ENCODE data around the gene APRT. TPM values are rescaled to one million over a fixed set of nuclear protein-coding genes. Genes with fewer than 3 reads are reported as not detected.
A peak's percentile ranks its signal among the peaks of the same experiment; 100 is the strongest.

The APRT gene, protein sequence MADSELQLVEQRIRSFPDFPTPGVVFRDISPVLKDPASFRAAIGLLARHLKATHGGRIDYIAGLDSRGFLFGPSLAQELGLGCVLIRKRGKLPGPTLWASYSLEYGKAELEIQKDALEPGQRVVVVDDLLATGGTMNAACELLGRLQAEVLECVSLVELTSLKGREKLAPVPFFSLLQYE
- polyA plus RNA-seq (ENCODE audit: insufficient read length): 60.7 TPM

DNA sequence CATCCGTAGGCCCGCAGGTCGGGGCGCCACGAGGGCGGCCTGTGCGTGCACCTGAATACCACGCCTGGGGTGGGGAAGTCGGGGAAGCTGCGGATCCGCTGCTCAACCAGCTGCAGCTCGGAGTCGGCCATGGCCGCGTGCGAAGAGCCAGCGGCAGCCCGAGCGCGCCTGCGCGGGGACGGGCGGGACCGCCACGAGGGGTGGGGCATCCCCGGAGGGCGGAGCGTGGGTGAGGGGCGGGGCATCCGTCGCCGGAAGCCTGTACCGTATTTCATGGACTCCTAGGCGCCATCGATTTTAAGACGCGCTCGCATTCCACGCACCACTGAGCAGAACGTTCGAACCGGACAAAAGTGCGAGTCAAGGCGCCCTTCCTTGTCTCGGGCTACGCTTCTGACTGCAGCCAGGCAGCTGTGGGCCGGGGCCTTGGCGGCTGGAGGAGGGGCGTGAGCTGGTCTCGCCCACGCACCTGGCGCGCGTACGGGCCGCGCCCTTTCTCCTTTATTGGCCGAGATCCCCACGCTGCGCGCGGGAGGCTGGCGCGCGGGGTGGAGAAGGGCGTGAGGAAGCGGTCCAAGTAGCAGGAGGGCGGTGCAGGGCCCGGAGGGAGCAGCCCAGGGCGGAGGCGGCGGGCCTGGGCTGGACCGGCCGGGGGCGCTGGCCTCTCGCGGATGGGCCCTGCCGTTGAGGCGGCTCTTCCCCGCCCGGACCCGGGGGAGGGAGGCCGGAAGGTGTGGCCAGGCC, at the start of gene APRT:
TSS of gene APRT (minus strand) at position 160 of the 744 bp plus-strand sequence. CDS start at position 131, 29 bp downstream.
- peak; percentile 94 for DNase-seq

DNA sequence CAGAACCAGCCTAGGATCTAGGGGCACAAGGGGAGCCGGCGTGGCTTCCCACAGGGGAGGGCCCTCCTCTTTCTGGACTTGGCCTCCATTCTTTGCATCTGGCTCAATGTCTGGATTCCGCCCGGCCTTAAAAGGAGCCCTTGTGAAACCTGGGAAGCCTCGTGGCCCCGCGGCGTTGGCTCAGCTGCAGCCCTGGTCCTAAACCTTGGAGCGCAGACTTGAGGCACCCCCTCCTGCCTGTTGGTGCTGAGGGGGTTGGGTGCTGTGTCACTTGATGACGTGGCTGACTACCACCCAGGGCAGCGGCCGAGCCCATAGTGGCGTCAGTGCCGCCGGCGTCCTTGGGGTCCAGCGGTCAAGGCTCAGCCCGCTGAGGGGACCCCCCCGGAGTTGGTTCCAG, 49.6 kb upstream of the APRT start:
- DNase-seq: no peak

GRCh38 chr16:88859381-88860091, 47.8 kb upstream of the APRT start:
- no peak for DNase-seq

- DNase-seq: peak; percentile 43
Measured at GRCh38 chr16:88857728-88858339, 46.1 kb upstream of the APRT start.

GRCh38 chr16:88856828-88857727, 45.4 kb upstream of the APRT start, which contains the start of the genes GALNS and TRAPPC2L:
GALNS (minus strand) TSS chr16:88856947; CDS start chr16:88856877, 70 bp downstream.
TRAPPC2L (plus strand) TSS chr16:88857127; CDS start chr16:88857151, 24 bp downstream.
- peak; percentile 96 for DNase-seq

DNA sequence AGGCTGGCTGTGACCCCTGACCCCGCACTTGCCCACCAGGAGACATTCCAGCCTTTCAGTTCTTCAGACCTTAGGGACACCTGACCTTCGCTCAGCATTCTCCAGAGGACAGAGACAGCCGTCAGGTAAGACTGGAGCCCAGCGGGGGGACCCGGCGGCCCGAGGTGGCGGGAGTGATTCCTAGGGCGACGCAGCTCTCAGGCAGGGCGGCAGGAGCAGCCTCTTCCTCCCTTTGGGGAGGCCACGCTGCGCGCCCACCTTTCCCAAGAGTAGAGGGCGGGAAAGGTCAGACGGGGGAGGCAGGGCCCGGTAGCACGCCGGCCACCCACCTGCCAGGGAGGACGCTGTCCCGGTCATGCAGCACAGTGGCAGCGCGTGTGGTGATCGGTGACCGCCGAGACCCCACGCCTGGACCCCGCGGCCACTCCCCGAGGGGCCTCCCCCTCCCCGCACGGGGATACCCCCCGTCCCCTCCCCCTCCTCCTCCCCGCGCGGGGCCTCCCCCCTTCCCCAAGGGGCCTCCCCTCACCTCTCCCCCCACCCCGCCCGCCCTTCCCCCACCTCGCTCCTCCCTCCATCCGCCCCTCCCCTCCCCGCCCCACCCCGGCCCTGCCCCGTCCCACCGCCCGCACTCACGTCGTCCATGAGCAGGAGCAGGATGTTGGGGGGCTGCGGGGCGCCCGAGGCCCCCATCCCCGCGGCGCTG, 44.5 kb upstream of the APRT start:
- no peak for DNase-seq

- DNase-seq: no peak
Measured at GRCh38 chr16:88855736-88856121, 44.0 kb upstream of the APRT start.

DNA sequence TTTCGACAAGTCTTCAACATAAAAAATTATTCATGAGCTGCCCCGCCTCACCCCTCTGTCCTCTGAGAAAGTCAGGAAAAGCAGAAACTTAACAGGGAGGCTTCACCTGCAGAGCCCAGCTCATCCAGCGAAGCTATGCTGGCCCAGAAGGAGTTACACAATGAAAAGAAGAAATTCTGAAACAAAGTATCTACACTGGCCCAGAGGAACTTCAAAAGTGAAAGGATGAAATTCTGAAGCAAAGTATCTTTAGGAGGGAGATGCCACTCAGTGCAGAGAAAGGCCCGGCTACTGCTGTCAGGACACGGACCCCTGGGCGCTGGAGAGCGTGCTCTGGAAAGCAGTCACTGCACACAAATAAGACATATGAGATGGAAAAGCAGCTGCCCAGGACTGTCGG, 43.4 kb upstream of the APRT start:
- no peak for DNase-seq

GRCh38 chr16:88854306-88855111, 42.8 kb upstream of the APRT start:
- no peak for DNase-seq

GRCh38 chr16:88853325-88853941, 41.7 kb upstream of the APRT start:
- no peak for DNase-seq

DNA sequence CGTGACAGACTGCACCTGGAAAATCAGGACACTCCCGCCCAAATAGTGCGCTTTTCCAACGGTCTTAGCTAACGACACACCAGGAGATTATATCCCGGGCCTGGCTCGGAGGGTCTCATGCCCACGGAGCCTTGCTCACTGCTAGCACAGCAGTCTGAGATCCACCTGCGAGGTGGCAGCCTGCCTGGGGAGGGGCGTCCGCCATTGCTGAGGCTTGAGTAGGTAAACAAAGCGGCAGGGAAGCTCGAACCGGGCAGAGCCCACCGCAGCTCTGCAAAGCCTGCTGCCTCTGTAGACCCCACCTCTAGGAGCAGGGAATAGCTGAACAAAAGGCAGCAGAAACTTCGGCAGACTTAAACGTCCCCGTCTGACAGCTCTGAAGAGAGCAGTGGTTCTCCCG, 39.9 kb upstream of the APRT start:
- DNase-seq: no peak

DNA sequence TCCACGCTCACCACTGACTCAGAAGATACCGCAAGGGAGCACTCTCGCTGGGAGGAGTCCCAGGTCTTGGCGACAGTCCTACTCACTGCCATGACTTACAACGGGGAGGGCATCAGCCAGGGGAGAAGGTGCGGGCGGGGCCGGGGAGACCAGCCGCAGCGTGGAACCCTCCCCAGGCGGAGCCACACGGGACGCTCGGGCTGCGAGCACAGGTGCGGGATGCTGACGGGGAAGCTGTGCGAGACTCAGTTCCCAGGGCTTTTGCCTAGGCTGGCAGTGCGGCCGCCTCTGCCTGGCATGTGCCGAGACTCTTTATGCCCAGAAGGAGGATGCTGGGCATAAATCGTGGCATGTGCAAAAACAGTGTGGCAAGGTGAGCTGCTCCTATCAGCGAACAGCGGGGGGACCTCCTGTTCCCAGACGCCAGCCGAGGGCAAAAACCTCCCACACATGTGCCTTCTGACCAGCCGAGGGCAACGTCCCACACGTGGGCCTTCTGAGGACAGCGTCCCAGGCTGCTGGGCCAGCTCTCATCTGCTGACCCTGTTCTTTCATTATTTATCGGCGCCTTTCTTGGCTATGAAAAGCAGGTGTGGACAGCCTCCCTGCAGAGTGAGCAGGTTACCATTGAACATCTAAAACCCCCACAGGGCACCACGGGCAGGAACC, 38.9 kb upstream of the APRT start:
- no peak for DNase-seq

- no peak for DNase-seq
Measured at GRCh38 chr16:88848557-88848956, 36.8 kb upstream of the APRT start.

DNA sequence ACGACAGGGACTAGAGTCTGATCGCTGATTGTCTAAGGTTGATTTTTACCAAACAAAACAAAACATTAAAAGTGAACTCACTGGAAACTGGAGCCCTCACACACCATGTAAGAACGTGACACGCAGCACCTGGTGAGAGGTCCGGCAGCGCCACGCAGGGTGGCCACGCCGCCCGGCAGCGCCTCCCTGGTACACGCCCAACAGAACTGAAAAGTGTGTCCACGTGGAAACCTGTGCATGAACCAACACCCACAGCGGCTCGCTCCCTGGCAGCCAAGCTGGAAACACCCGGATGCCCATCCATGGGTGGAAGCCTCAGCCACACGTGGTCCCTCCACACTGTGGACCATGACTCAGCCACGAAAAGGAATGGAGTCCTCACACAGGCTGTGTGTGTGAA, 35.9 kb upstream of the APRT start:
- DNase-seq: no peak

GRCh38 chr16:88846088-88846487, 34.4 kb upstream of the APRT start:
- no peak for DNase-seq

- no peak for DNase-seq
Measured at GRCh38 chr16:88844419-88845036, 32.8 kb upstream of the APRT start.

DNA sequence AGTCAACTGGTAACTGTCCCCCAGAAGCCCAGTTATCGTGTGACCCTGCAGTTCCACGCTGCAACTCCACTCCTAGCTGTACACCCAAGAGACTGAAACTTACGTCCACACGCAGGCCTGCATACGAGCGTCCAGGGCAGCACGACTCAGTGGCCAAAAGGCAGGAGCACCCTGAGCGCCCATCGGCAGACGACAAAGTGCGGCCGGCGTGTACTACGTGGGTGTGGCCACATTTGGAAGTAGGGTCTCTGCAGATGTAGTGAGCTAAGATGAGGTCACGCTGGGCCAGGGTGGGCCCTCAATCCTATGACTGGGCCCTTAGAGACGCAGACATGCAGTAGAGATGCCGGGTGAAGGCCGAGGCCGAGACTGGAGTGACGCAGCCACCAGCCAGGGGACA, 31.5 kb upstream of the APRT start:
- no peak for DNase-seq

GRCh38 chr16:88842806-88843205, 31.1 kb upstream of the APRT start:
- DNase-seq: no peak

- no peak for DNase-seq
Measured at GRCh38 chr16:88842308-88842756, 30.6 kb upstream of the APRT start.
